Hepatocyte (in vitro differentiated cells): ENCODE measurements around the gene AQP12A. TPM values are rescaled to one million over a fixed set of nuclear protein-coding genes. Genes with fewer than 3 reads are reported as not detected.

Source experiments
- DNase-seq: peaks from one replicate; pipeline ENCODE4 v3.0.0-alpha.2; 2016; ENCODE audit warnings: low spot score
- H2AFZ ChIP-seq: fragments of 200-600 bp; sonication (generic); 2 replicates; pipeline ENCODE4 v1.6.0; 2016; ENCODE audit warnings: antibody characterized with exemption, mild to moderate bottlenecking
- H3K27ac ChIP-seq: fragments of 200-600 bp; sonication (generic); 2 replicates; pipeline ENCODE4 v1.5.1; 2016; ENCODE audit warnings: mild to moderate bottlenecking
- H3K27me3 ChIP-seq: fragments of 200-600 bp; sonication (generic); 2 replicates; pipeline ENCODE4 v1.6.1; 2016
- H3K36me3 ChIP-seq: fragments of 200-600 bp; sonication (generic); replicated peaks from 2 replicates; pipeline ENCODE4 v1.5.1; 2016; ENCODE audit warnings: low read depth; ENCODE audit not compliant: insufficient read depth
- H3K4me1 ChIP-seq: fragments of 200-600 bp; sonication (generic); 2 replicates; pipeline ENCODE4 v1.5.1; 2016; ENCODE audit warnings: mild to moderate bottlenecking, moderate library complexity; ENCODE audit not compliant: insufficient read depth
- H3K4me2 ChIP-seq: fragments of 200-600 bp; sonication (generic); 2 replicates; pipeline ENCODE4 v1.6.0; 2016
- H3K4me3 ChIP-seq: fragments of 200-600 bp; sonication (generic); 2 replicates; pipeline ENCODE4 v1.5.1; 2016; ENCODE audit warnings: mild to moderate bottlenecking
- H3K79me2 ChIP-seq: fragments of 200-600 bp; sonication (generic); 2 replicates; pipeline ENCODE4 v1.6.0; 2017; ENCODE audit warnings: mild to moderate bottlenecking
- H3K9me2 ChIP-seq: fragments of 200-600 bp; sonication (generic); replicated peaks from 2 replicates; pipeline ENCODE4 v1.6.0; 2017; ENCODE audit warnings: mild to moderate bottlenecking; ENCODE audit not compliant: insufficient read depth
- H3K9me3 ChIP-seq: fragments of 200-600 bp; sonication (generic); 2 replicates; pipeline ENCODE4 v1.5.1; 2016; ENCODE audit warnings: low read depth, mild to moderate bottlenecking
- H4K20me1 ChIP-seq: fragments of 200-600 bp; sonication (generic); 2 replicates; pipeline ENCODE4 v1.6.0; 2016; ENCODE audit warnings: mild to moderate bottlenecking; ENCODE audit not compliant: insufficient read depth, poor library complexity, severe bottlenecking
- EZH2 ChIP-seq: fragments of 200-600 bp; sonication (generic); IDR thresholded peaks from 2 replicates; pipeline ENCODE4 v1.6.1; 2016; ENCODE audit warnings: antibody characterized with exemption, mild to moderate bottlenecking, borderline replicate concordance
- EZH2phosphoT487 ChIP-seq: fragments of 200-600 bp; sonication (generic); IDR thresholded peaks from one replicate; pipeline ENCODE4 v1.6.1; 2018; ENCODE audit warnings: antibody characterized with exemption, mild to moderate bottlenecking, low read depth, moderate library complexity; ENCODE audit not compliant: unreplicated experiment, severe bottlenecking
- WGBS: methylation state at CpG from one replicate; pipeline ENCODE4 v1.1.6; 2016; ENCODE audit warnings: low lambda C conversion rate; ENCODE audit errors: missing lambda C conversion rate; 5-methylcytosine and 5-hydroxymethylcytosine counted together
- polyA plus RNA-seq: library from polyadenylated mRNA; unstranded; fragments of >200 nt; fragmentation: Nextera tagmentation; extraction: Ambion mirVana; gene quantifications from 2 replicates; pipeline ENCODE4 v1.2.1, GENCODE V29; 2016
- total RNA-seq: library from RNA; depleted of rRNA; stranded (reverse); fragments of >200 nt; gene quantifications from 2 replicates; pipeline ENCODE4 v1.2.3, GENCODE V29; 2014
- TF ChIP-seq, protein P1 (sequence below): fragments of 200-600 bp; sonication (generic); IDR thresholded peaks from 2 replicates; pipeline ENCODE4 v1.5.1; 2016; ENCODE audit warnings: antibody characterized with exemption, mild to moderate bottlenecking; ENCODE audit not compliant: poor library complexity

AQP12A gene
- total and polyA plus RNA-seq, 2 experiments from 2014 or later, result not detected

- TF ChIP-seq EZH2phosphoT487 (no peak), EZH2 (no peak)
- TF ChIP-seq, protein P1, sequence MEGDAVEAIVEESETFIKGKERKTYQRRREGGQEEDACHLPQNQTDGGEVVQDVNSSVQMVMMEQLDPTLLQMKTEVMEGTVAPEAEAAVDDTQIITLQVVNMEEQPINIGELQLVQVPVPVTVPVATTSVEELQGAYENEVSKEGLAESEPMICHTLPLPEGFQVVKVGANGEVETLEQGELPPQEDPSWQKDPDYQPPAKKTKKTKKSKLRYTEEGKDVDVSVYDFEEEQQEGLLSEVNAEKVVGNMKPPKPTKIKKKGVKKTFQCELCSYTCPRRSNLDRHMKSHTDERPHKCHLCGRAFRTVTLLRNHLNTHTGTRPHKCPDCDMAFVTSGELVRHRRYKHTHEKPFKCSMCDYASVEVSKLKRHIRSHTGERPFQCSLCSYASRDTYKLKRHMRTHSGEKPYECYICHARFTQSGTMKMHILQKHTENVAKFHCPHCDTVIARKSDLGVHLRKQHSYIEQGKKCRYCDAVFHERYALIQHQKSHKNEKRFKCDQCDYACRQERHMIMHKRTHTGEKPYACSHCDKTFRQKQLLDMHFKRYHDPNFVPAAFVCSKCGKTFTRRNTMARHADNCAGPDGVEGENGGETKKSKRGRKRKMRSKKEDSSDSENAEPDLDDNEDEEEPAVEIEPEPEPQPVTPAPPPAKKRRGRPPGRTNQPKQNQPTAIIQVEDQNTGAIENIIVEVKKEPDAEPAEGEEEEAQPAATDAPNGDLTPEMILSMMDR, result no peak
- H3K27me3 ChIP-seq, result no peaks in the 10 kb centered on the region
- no peaks in the 10 kb centered on the region for H4K20me1 ChIP-seq
- 87% methylated on average over 25 of the region's 26 CpGs for WGBS
- H3K27ac ChIP-seq, result no peak overlapping the region
- H3K9me2 ChIP-seq, result no peaks in the 10 kb centered on the region
- no peaks in the 10 kb centered on the region for H3K4me1 ChIP-seq
- DNase-seq, result no peak
- no peaks in the 10 kb centered on the region for H3K79me2 ChIP-seq
- H2AFZ ChIP-seq, result no peak overlapping the region
- no peaks in the 10 kb centered on the region for H3K36me3 ChIP-seq
- H3K4me3 ChIP-seq, result no peak overlapping the region
- H3K9me3 ChIP-seq, result no peaks in the 10 kb centered on the region
- no peak overlapping the region for H3K4me2 ChIP-seq
These were observed 22.5 kb downstream of the AQP12A start for GRCh38 chr2:240713928-240714746.

GRCh38 chr2:240714747-240715725, 23.4 kb downstream of the AQP12A start:
- no peak for TF ChIP-seq EZH2phosphoT487
- no peak for TF ChIP-seq EZH2
- TF ChIP-seq, protein P1, result no peak
- Histone ChIP-seq H2AFZ (no peak overlapping the region), H3K36me3 (no peaks in the 10 kb centered on the region), H3K27me3 (no peaks in the 10 kb centered on the region), H3K4me2 (no peak overlapping the region), H4K20me1 (no peaks in the 10 kb centered on the region), H3K79me2 (no peaks in the 10 kb centered on the region), H3K4me1 (no peaks in the 10 kb centered on the region), H3K27ac (no peak overlapping the region), H3K9me2 (no peaks in the 10 kb centered on the region), H3K9me3 (no peaks in the 10 kb centered on the region), H3K4me3 (no peak overlapping the region)
- 86% methylated on average over 22 of the region's 23 CpGs for WGBS
- no peak for DNase-seq

GRCh38 chr2:240716130-240716798, 24.6 kb downstream of the AQP12A start:
- Histone ChIP-seq H4K20me1 (no peaks in the 10 kb centered on the region), H3K9me2 (no peaks in the 10 kb centered on the region), H3K4me3 (no peak overlapping the region), H3K36me3 (no peaks in the 10 kb centered on the region), H3K9me3 (no peaks in the 10 kb centered on the region), H3K27ac (no peak overlapping the region), H3K4me1 (no peaks in the 10 kb centered on the region), H3K27me3 (no peaks in the 10 kb centered on the region), H3K4me2 (no peak overlapping the region), H2AFZ (no peak overlapping the region), H3K79me2 (no peaks in the 10 kb centered on the region)
- no peak for DNase-seq
- 94% methylated on average over 23 of the region's 23 CpGs for whole genome bisulfite sequencing
- no peak for TF ChIP-seq EZH2phosphoT487
- TF ChIP-seq, protein P1, result no peak
- TF ChIP-seq EZH2, result no peak
